Stimulated activated CD4-positive, alpha-beta T cell treated with anti-CD3 and anti-CD28 coated beads, TNF-alpha, amount 100 ng/mL, for 24 hours (primary cell): Measurements from ENCODE around the gene HSPB7.
"Not testable (repeated sequence)": the region's sequence is repeated elsewhere in the genome, so short reads cannot be mapped to it uniquely, and the experiment has no call there.

Source experiments
- DNase-seq, 3 experiments: peaks; one replicate each; pipeline ENCODE4 v3.0.0-alpha.2; 2020; ENCODE audit warnings: low read depth in 3 of 3

HSPB7 gene

GRCh38 chr1:16017461-16018303 is at the start of gene HSPB7:
HSPB7 (minus strand) TSS chr1:16018043; CDS start chr1:16017963, 80 bp downstream.
- DNase-seq, result no peak

- no peak for DNase-seq
These were observed 49.4 kb upstream of the HSPB7 start for GRCh38 chr1:16067127-16067768.

GRCh38 chr1:16066245-16066644 is 48.4 kb upstream of the HSPB7 start:
- DNase-seq, result no peak

- no peak for DNase-seq
These were observed 47.4 kb upstream of the HSPB7 start for GRCh38 chr1:16065269-16065576.

- no peak for DNase-seq
These were observed 46.9 kb upstream of the HSPB7 start for GRCh38 chr1:16064536-16065268.

GRCh38 chr1:16063921-16064320 is 46.1 kb upstream of the HSPB7 start:
- DNase-seq, result no peak

- no peak for DNase-seq
These were observed 45.5 kb upstream of the HSPB7 start for GRCh38 chr1:16063226-16063829.

- DNase-seq, result not testable (repeated sequence)
These were observed 44.8 kb upstream of the HSPB7 start for GRCh38 chr1:16062687-16063075.

- not testable (repeated sequence) for DNase-seq
These were observed 44.3 kb upstream of the HSPB7 start for GRCh38 chr1:16061989-16062686.

GRCh38 chr1:16061266-16061665 is 43.4 kb upstream of the HSPB7 start:
- no peak for DNase-seq

GRCh38 chr1:16058394-16059120 is 40.7 kb upstream of the HSPB7 start:
- DNase-seq, result not testable (repeated sequence)

GRCh38 chr1:16057314-16057915 is 39.6 kb upstream of the HSPB7 start:
- not testable (repeated sequence) for DNase-seq

- DNase-seq, result not testable (repeated sequence)
These were observed 38.7 kb upstream of the HSPB7 start for GRCh38 chr1:16056521-16056912.

- DNase-seq, result peak; percentile 45 to 90 (median 74)
These were observed 38.0 kb upstream of the HSPB7 start for GRCh38 chr1:16055613-16056520.

GRCh38 chr1:16054598-16055540 is 37.0 kb upstream of the HSPB7 start:
- DNase-seq, result no peak

GRCh38 chr1:16053781-16054502 is 36.1 kb upstream of the HSPB7 start:
- no peak for DNase-seq

- not testable (repeated sequence) for DNase-seq
These were observed 34.1 kb upstream of the HSPB7 start for GRCh38 chr1:16051949-16052348.

GRCh38 chr1:16051039-16051438 is 33.2 kb upstream of the HSPB7 start:
- no peak for DNase-seq
